GOT3 (cell line): ENCODE data around the gene ABCB10.
"Not testable (repeated sequence)": the region's sequence is repeated elsewhere in the genome, so short reads cannot be mapped to it uniquely, and the experiment has no call there.

Experiments used
- DNase-seq: peaks from one replicate; lab custom pipeline; 2025; ENCODE audit warnings: mixed read lengths; lab: John Stamatoyannopoulos, UW

Gene ABCB10

GRCh38 chr1:229558460-229559335 is at the start of gene ABCB10:
Gene ABCB10, minus strand, starts transcription at chr1:229558707. Its CDS starts 55 bp downstream, at chr1:229558652.
- peak; percentile 99 for DNase-seq

GRCh38 chr1:229607370-229607769 is 48.9 kb upstream of the ABCB10 start:
- no peak for DNase-seq

- no peak for DNase-seq
These were observed 45.0 kb upstream of the ABCB10 start for GRCh38 chr1:229603371-229604005.

GRCh38 chr1:229600229-229600628 is 41.7 kb upstream of the ABCB10 start:
- no peak for DNase-seq

- DNase-seq: no peak
These were observed 40.9 kb upstream of the ABCB10 start for GRCh38 chr1:229599218-229599954.

GRCh38 chr1:229597877-229598276 is 39.4 kb upstream of the ABCB10 start:
- DNase-seq: no peak

GRCh38 chr1:229596925-229597699 is 38.6 kb upstream of the ABCB10 start:
- DNase-seq: no peak

- not testable (repeated sequence) for DNase-seq
These were observed 37.4 kb upstream of the ABCB10 start for GRCh38 chr1:229595876-229596275.

GRCh38 chr1:229594227-229595008 is 35.9 kb upstream of the ABCB10 start:
- DNase-seq: no peak

- no peak for DNase-seq
These were observed 35.3 kb upstream of the ABCB10 start for GRCh38 chr1:229593800-229594199.

GRCh38 chr1:229590119-229590518 is 31.6 kb upstream of the ABCB10 start:
- no peak for DNase-seq

GRCh38 chr1:229585338-229585737 is 26.8 kb upstream of the ABCB10 start:
- DNase-seq: no peak

- DNase-seq: no peak
These were observed 24.2 kb upstream of the ABCB10 start for GRCh38 chr1:229582715-229583114.

- no peak for DNase-seq
These were observed 23.6 kb upstream of the ABCB10 start for GRCh38 chr1:229582011-229582694.

GRCh38 chr1:229581485-229581884 is 23.0 kb upstream of the ABCB10 start:
- DNase-seq: no peak

- DNase-seq: no peak
These were observed 20.7 kb upstream of the ABCB10 start for GRCh38 chr1:229579059-229579673.

- no peak for DNase-seq
These were observed 19.9 kb upstream of the ABCB10 start for GRCh38 chr1:229578168-229579058.

- no peak for DNase-seq
These were observed 16.4 kb upstream of the ABCB10 start for GRCh38 chr1:229574679-229575442.
